ENCODE data around the gene KLF16.

DNA sequence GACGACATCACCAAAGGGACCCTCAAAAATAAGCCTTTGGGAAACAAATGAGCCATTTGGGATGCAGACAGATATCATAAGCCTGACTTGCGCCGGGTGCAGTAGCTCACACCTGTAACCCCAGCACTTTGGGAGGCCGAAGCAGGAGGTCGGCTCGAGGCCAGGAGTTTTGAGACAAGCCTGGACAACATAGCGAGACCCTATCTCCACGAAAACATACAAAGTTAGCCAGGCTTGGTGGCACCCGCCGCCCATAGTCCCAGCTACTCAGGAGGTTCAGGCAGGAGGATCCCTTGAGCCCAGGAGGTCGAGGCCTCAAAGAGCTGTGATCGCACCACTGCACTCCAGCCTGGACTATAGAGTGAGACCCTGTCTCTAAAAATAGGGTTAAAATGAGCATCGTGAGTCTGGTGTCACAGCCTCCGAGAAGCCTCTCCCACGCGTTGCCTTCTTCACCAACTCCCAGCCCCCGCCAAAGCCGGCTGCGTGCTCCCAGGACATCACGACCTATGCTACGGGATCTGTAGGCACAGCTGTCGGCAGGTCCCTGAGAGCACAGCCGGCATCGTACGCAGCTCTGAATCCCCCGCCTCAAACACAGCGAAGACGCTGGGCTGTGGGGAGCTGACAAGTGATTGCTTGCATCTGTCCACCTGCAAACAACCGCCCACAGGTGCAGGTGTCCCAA lies 16.7 kb downstream of the KLF16 start:
- TF ChIP-seq, protein P1, sequence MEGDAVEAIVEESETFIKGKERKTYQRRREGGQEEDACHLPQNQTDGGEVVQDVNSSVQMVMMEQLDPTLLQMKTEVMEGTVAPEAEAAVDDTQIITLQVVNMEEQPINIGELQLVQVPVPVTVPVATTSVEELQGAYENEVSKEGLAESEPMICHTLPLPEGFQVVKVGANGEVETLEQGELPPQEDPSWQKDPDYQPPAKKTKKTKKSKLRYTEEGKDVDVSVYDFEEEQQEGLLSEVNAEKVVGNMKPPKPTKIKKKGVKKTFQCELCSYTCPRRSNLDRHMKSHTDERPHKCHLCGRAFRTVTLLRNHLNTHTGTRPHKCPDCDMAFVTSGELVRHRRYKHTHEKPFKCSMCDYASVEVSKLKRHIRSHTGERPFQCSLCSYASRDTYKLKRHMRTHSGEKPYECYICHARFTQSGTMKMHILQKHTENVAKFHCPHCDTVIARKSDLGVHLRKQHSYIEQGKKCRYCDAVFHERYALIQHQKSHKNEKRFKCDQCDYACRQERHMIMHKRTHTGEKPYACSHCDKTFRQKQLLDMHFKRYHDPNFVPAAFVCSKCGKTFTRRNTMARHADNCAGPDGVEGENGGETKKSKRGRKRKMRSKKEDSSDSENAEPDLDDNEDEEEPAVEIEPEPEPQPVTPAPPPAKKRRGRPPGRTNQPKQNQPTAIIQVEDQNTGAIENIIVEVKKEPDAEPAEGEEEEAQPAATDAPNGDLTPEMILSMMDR (IDR thresholded peaks at IDR 0.05; ENCODE audit: low read length), result no peak
- no peak for TF ChIP-seq EZH2 (IDR thresholded peaks at IDR 0.05; ENCODE audit: borderline replicate concordance, low read length)

All from OCI-LY1 (cell line).